Erythroblast (primary cell): ENCODE data around the gene RCAN2.

Source experiments
- GATA1 ChIP-seq: IDR thresholded peaks from 2 replicates; pipeline ENCODE4 v1.6.1; 2011; ENCODE audit warnings: low read depth, mild to moderate bottlenecking, control low read depth, low read length, moderate library complexity
- POLR2A ChIP-seq: IDR thresholded peaks from 2 replicates; pipeline ENCODE4 v1.6.1; 2011; ENCODE audit warnings: mild to moderate bottlenecking, low read length

DNA sequence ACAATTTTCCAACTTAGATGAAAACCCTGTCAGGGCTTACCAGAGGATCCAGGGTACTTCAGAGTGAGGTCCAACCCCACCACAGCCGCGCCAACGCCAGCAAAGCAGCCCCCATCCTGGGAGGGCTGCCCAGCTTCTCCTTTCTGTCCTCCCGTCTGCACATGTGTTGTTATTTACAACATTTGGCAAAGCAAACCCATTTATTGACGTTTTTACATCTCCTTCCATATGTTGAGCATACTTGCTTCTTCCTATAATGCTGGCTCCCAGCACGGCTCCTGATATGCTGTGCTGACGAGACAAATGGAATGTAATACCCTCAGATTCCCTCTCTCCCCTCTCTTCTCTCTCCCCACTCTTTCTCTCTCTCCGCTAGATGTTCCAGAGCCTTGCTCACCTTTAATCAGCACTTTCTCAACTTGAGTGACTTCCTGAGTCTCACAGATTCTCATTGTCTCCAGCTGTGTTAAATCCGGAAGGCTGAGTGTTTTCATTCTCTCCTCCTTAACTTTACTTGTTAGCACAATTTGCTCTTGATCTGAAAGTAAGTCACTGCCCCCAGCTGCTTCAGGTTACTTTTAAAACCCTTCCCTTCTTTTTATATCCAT, 22.7 kb downstream of the RCAN2 start:
- no peak for TF ChIP-seq POLR2A
- no peak for TF ChIP-seq GATA1
